Activated naive CD8-positive, alpha-beta T cell treated with anti-CD3 and anti-CD28 coated beads, Interleukin-2, amount 50 U/mL, for 24 hours (primary cell): Measurements from ENCODE around the gene ATP6AP1.

Experiments
- ATAC-seq: fragments of 150-1000 bp; cut with Tn5 transposase; one replicate; pipeline ENCODE4 v1.10.0; 2021
- DNase-seq: peaks from one replicate; pipeline ENCODE4 v3.0.0; 2021
- H3K27ac Mint-ChIP-seq: one replicate; pipeline ENCODE4 v1.8.0; 2021; ENCODE audit warnings: mild to moderate bottlenecking, mixed read lengths
- H3K27me3 Mint-ChIP-seq: one replicate; pipeline ENCODE4 v1.8.0; 2021; ENCODE audit warnings: mixed read lengths
- H3K36me3 Mint-ChIP-seq: one replicate; pipeline ENCODE4 v1.8.0; 2021; ENCODE audit warnings: low read depth, mixed read lengths
- H3K4me1 Mint-ChIP-seq: one replicate; pipeline ENCODE4 v1.8.0; 2021; ENCODE audit warnings: mixed read lengths
- H3K4me3 Mint-ChIP-seq: one replicate; pipeline ENCODE4 v1.8.0; 2021; ENCODE audit warnings: mild to moderate bottlenecking, moderate library complexity, mixed read lengths
- H3K9me3 Mint-ChIP-seq: one replicate; pipeline ENCODE4 v1.8.0; 2021; ENCODE audit warnings: mixed read lengths

ATP6AP1 gene

DNA sequence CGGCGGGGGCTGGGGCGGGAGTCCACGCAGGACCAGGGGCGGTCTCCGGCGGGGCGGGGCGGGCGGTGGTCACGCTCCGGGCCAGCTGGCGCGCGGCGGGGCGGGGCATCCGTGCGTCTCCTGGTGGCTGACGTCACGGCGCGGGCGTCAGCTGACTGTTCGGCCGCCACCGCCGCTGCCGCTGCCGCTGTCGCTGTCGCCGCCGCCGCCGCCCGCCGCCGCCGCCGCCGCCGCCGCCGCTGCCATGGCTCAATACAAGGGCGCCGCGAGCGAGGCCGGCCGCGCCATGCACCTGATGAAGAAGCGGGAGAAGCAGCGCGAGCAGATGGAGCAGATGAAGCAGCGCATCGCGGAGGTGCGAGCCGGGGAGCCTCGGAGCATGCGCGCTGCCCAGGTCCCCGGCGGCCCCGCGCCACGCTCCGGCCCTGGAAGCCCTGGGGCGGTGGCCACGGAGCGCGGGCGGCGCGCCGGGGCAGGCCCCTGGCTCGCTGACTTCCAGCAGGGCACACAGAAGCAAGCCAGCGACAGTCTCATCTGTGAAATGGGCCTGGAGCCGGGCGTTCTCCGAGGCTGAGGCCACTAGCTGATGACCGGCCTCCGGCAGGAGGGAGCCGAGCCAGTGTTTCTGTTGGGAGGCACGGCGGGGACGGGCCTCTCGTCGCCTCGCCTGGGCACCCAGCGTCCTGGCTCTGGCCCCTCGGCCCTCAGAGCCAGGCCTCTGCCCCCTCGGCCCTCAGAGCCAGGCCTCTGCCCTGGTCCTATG lies 15.7 kb downstream of the ATP6AP1 start, which contains the start of gene FAM50A:
Gene FAM50A, plus strand, starts transcription at position 150 of the 763 bp plus-strand sequence. Its CDS starts 95 bp downstream, at position 245.
- H3K9me3 Mint-ChIP-seq = no peaks in the 10 kb centered on the region
- peak; percentile 80 for DNase-seq
- H3K27me3 Mint-ChIP-seq = no peaks in the 10 kb centered on the region
- peak; percentile 79 for ATAC-seq
- peaks cover 9% of the 10 kb centered on the region for H3K36me3 Mint-ChIP-seq
- H3K4me1 Mint-ChIP-seq = peaks cover 10% of the 10 kb centered on the region
- H3K4me3 Mint-ChIP-seq = peak within 1 kb of the TSS; percentile 66
- H3K27ac Mint-ChIP-seq = no peak within 1 kb of the TSS

GRCh38 chrX:154444755-154445246 lies 16.3 kb downstream of the ATP6AP1 start:
- peaks cover 10% of the 10 kb centered on the region for H3K36me3 Mint-ChIP-seq

GRCh38 chrX:154445776-154446175 lies 17.3 kb downstream of the ATP6AP1 start:
- ATAC-seq = no peak
- H3K27ac Mint-ChIP-seq = no peak overlapping the region
- DNase-seq = no peak
- H3K9me3 Mint-ChIP-seq = no peaks in the 10 kb centered on the region
- peaks cover 8% of the 10 kb centered on the region for H3K36me3 Mint-ChIP-seq
- H3K4me3 Mint-ChIP-seq = peak overlapping the region; percentile 8
- H3K27me3 Mint-ChIP-seq = no peaks in the 10 kb centered on the region
- H3K4me1 Mint-ChIP-seq = peaks cover 8% of the 10 kb centered on the region

More at GRCh38 chrX:154444755-154445246, 16.3 kb downstream of the ATP6AP1 start:
- Mint-ChIP-seq H3K27me3 (no peaks in the 10 kb centered on the region), H3K4me3 (peak overlapping the region; percentile 66), H3K4me1 (peaks cover 10% of the 10 kb centered on the region), H3K9me3 (no peaks in the 10 kb centered on the region), H3K27ac (no peak overlapping the region)
- DNase-seq (no peak), ATAC-seq (no peak)

GRCh38 chrX:154446430-154446829 lies 18.0 kb downstream of the ATP6AP1 start:
- Mint-ChIP-seq H3K4me3 (no peak overlapping the region), H3K27me3 (no peaks in the 10 kb centered on the region), H3K36me3 (peaks cover 8% of the 10 kb centered on the region), H3K9me3 (no peaks in the 10 kb centered on the region), H3K27ac (no peak overlapping the region), H3K4me1 (peaks cover 8% of the 10 kb centered on the region)
- DNase-seq = no peak
- no peak for ATAC-seq

GRCh38 chrX:154448484-154448883 lies 20.0 kb downstream of the ATP6AP1 start:
- H3K4me3 Mint-ChIP-seq = no peak overlapping the region

DNA sequence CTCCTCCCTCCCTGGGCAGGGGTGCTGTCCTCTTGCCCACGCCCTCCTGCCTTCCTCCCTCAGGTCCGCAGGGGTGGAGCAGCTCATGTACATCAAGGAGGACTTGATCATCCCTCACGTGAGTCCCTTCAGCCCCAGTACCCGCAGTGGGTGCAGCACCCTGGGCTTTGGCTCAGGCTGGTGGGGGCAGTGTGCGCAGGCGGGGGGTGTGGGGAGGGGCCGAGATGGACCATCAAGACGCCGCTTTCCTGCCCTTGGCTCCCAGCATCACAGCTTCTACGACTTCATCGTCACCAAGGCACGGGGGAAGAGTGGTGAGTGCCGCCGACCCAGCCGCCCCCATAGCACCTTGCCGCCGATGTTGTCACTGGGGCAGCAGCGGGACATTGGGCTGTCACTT lies 21.1 kb downstream of the ATP6AP1 start:
- Mint-ChIP-seq H3K27me3 (no peaks in the 10 kb centered on the region), H3K27ac (no peak overlapping the region), H3K4me3 (no peak overlapping the region), H3K36me3 (peaks cover 5% of the 10 kb centered on the region), H3K9me3 (no peaks in the 10 kb centered on the region), H3K4me1 (peaks cover 3% of the 10 kb centered on the region)
- ATAC-seq (no peak), DNase-seq (no peak)

More at GRCh38 chrX:154448484-154448883, 20.0 kb downstream of the ATP6AP1 start:
- Mint-ChIP-seq H3K9me3 (no peaks in the 10 kb centered on the region), H3K27ac (no peak overlapping the region), H3K4me1 (peaks cover 4% of the 10 kb centered on the region), H3K36me3 (peaks cover 5% of the 10 kb centered on the region), H3K27me3 (no peaks in the 10 kb centered on the region)
- no peak for ATAC-seq
- DNase-seq = no peak

DNA sequence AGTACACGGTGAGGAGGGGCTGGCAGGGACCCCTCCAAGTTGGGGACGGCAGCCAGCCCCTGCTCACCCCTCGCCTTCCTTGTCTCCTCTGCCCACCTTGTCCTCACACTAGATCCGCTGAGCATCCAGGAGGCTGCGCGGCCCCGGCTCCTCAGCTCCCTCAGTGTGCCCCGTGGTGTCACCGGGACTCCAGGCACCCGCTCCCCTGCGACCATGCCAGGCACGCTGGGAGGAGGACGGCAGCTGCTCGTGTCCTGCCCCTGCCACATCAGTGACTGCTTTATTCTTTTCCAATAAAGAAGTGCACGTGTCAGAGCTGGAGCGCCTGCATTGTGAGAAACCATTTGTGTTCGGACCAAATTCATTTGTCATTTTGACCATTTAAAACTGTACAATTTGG lies 21.8 kb downstream of the ATP6AP1 start:
- Mint-ChIP-seq H3K27me3 (no peaks in the 10 kb centered on the region), H3K4me1 (peaks cover 3% of the 10 kb centered on the region), H3K36me3 (peaks cover 5% of the 10 kb centered on the region), H3K4me3 (no peak overlapping the region), H3K27ac (no peak overlapping the region), H3K9me3 (no peaks in the 10 kb centered on the region)
- ATAC-seq = no peak
- DNase-seq = no peak

GRCh38 chrX:154452823-154453222 lies 24.3 kb downstream of the ATP6AP1 start:
- Mint-ChIP-seq H3K27ac (no peak overlapping the region), H3K27me3 (no peaks in the 10 kb centered on the region), H3K36me3 (peaks cover 2% of the 10 kb centered on the region), H3K4me1 (peaks cover 4% of the 10 kb centered on the region), H3K4me3 (no peak overlapping the region), H3K9me3 (no peaks in the 10 kb centered on the region)
- DNase-seq = no peak
- ATAC-seq = no peak

GRCh38 chrX:154457491-154458115 lies 29.1 kb downstream of the ATP6AP1 start:
- peak; percentile 53 for DNase-seq
- no peaks in the 10 kb centered on the region for H3K9me3 Mint-ChIP-seq

GRCh38 chrX:154458116-154458953 lies 29.9 kb downstream of the ATP6AP1 start, which contains the start of gene PLXNA3:
Gene PLXNA3, plus strand, starts transcription at chrX:154458281. Its CDS starts 1,903 bp downstream, at chrX:154460184.
- ATAC-seq = peak; percentile 59
- Mint-ChIP-seq H3K36me3 (peaks cover 4% of the 10 kb centered on the region), H3K27ac (peak within 1 kb of the TSS; percentile 91), H3K4me3 (peak within 1 kb of the TSS; percentile 88), H3K4me1 (peaks cover 9% of the 10 kb centered on the region), H3K27me3 (no peaks in the 10 kb centered on the region), H3K9me3 (no peaks in the 10 kb centered on the region)
- peak; percentile 71 for DNase-seq

More at GRCh38 chrX:154457491-154458115, 29.1 kb downstream of the ATP6AP1 start:
- H3K27ac Mint-ChIP-seq = peak overlapping the region; percentile 91
- peaks cover 9% of the 10 kb centered on the region for H3K4me1 Mint-ChIP-seq
- peaks cover 2% of the 10 kb centered on the region for H3K36me3 Mint-ChIP-seq
- no peaks in the 10 kb centered on the region for H3K27me3 Mint-ChIP-seq
- peak overlapping the region; percentile 88 for H3K4me3 Mint-ChIP-seq
- peak; percentile 55 for ATAC-seq

DNA sequence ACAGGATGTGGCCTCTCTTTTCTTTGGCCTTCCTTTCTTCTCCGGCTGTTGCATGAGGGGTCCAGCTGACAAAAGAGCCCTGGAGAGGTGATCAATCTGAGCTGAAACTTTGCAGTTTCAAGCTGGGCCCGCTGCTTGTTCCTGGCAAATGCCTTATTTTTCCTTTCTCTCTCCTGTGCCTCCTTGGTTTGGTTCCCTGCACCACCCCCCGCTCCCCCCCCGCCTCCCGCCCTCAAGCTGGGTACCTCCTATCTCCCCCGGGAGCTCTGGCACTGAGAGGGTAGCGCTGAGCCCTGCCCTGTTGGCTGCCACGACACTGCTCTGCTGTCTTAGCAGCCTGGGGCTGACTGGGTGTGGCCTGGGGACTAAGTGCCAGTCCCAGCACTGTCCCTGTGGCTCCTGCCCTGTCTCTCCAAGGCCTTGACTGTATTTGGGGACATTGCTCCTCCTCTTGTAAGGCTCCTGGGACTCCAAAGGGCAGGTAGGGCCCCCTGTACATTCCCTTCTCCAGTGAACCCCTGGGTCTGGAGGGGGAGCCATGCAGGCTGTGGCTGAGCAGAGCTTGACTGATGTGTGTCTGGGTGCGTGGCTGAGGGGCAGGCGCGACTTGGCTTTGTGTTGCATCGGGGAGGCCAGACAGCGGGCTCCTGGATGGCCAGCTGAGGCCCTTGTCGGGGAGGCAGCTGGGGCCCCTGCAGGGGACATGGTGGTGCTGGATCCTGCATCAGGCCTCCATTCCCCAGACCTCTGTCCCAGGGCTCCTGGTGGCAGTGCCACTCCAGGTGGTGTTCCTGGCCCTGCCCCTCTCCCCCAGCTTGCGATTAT lies 30.7 kb downstream of the ATP6AP1 start:
- Mint-ChIP-seq H3K4me1 (peaks cover 9% of the 10 kb centered on the region), H3K27ac (no peak overlapping the region), H3K36me3 (peaks cover 4% of the 10 kb centered on the region), H3K4me3 (peak overlapping the region; percentile 81), H3K9me3 (no peaks in the 10 kb centered on the region), H3K27me3 (no peaks in the 10 kb centered on the region)
- DNase-seq = no peak
- peak; percentile 53 for ATAC-seq

DNA sequence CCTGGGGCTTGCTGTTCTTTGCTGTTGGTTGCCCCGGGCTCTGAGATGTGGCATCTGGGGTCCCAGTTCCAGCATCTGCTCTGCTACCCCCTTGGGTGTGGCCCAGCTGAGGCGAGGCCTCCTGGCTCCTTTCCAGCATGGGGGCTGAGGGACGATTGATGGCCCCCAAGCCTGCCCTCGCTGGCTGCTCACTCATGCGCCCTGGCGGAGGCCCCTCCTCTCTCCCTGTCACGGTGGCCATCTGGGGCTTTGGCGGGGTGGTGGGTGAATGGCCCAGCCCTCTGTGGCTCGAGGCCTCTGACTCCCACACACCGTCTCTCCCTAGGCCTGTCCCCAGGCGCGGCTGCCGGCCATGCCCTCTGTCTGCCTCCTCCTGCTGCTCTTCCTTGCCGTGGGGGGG lies 31.4 kb downstream of the ATP6AP1 start:
- Mint-ChIP-seq H3K4me1 (peaks cover 9% of the 10 kb centered on the region), H3K36me3 (peaks cover 4% of the 10 kb centered on the region), H3K9me3 (no peaks in the 10 kb centered on the region), H3K27me3 (no peaks in the 10 kb centered on the region), H3K27ac (no peak overlapping the region), H3K4me3 (peak overlapping the region; percentile 81)
- no peak for ATAC-seq
- no peak for DNase-seq

- Mint-ChIP-seq H3K9me3 (no peaks in the 10 kb centered on the region), H3K4me1 (peaks cover 9% of the 10 kb centered on the region), H3K4me3 (peak overlapping the region; percentile 81), H3K27me3 (no peaks in the 10 kb centered on the region), H3K27ac (no peak overlapping the region), H3K36me3 (peaks cover 4% of the 10 kb centered on the region)
- ATAC-seq = no peak
- DNase-seq = no peak
Measured at GRCh38 chrX:154460326-154460725, 31.8 kb downstream of the ATP6AP1 start.
